Measurements from ENCODE around the gene INPP5F.
"Not testable (repeated sequence)": the region's sequence is repeated elsewhere in the genome, so short reads cannot be mapped to it uniquely, and the experiment has no call there.

The INPP5F gene

DNA sequence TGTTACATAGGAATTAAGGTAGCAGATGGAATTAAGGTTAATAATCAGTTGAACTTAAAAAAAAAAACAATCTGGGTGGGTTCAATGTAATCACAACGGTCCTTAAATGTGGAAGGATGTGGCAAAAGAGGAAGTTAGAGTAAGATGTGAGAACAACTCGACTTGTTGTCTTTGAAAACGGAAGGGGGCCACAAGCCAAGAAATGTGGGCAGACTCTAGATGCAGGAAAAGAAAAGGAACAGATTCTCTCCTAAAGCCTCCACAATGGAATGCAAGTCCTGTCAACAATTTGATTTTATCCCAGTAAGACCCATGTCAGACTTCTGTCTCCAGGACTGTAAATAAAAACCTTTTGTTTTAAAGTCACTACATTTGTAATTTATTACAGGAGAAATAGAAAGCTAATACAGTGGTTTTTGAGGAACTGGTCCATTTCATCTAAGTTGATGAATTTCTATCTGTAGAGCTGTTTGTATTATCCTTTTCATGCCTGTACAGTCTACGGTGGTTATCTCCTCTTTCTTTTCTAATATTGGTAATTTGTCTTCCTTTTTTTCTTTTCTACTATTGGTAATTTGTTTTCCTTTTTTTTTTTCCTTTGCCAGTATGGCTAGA lies 138.2 kb downstream of the INPP5F start:
- no peak for DNase-seq (ENCODE audit: low spot score)

DNA sequence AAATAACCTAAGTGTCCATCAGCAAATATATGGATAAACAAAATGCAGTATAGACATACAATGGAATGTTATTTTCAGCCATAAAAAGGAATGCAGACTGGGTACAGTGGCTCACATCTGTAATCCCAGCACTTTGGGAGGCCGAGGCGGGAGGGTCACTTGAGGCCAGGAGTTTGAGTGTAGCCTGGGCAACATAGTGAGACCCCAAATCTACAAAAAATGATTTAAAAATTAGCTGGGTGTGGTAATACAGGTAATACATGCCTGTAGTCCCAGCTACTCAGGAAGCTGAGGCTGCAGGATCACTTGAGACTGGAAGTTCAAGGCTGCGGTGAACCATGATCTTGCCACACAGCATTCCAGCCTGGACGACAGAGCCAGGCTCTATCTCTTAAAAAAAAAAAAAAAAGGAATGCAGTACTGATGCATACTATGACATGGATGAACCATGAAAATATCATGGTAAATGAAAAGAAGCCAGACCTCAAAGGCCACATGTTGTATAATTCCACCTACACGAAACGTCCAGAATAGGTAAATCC lies 139.9 kb downstream of the INPP5F start:
- DNase-seq (ENCODE audit: low spot score): no peak

DNA sequence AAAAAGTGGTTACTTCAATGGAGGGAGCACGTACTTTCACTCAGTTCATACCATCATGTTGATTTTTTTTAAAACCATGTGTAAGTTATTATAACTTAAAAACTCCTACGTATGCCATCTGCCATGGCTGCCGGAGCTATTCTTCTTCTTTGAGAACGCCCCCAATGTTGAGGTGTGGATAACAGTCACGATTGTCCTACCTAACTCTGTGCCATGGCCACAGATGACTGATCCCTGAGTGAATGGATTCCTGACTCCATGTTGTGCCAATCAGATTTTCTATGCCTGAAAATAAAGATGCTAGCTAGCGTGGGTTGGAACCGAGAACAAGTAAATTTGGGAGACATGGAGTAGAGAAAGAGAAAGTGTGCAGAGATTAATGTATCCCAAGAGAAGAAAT lies 141.5 kb downstream of the INPP5F start:
- no peak for DNase-seq (ENCODE audit: low spot score)

DNA sequence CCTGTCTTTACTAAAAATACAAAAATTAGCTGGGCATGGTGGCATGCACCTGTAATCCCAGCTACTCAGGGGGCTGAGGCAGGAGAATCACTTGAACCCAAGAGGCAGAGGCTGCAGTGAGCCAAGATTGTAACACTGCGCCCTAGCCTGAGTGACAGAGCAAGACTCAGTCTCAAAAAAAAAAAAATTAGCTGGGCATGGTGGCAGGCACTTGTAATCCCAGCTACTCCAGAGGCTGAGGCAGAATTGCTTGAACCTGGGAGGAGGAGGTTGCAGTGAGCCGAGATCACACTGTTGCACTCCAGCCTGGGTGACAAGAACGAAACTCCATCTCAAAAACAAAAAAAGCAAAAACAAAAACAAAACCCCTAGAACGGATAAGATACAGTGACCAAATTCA lies 143.5 kb downstream of the INPP5F start:
- not testable (repeated sequence) for DNase-seq (ENCODE audit: low spot score)

DNA sequence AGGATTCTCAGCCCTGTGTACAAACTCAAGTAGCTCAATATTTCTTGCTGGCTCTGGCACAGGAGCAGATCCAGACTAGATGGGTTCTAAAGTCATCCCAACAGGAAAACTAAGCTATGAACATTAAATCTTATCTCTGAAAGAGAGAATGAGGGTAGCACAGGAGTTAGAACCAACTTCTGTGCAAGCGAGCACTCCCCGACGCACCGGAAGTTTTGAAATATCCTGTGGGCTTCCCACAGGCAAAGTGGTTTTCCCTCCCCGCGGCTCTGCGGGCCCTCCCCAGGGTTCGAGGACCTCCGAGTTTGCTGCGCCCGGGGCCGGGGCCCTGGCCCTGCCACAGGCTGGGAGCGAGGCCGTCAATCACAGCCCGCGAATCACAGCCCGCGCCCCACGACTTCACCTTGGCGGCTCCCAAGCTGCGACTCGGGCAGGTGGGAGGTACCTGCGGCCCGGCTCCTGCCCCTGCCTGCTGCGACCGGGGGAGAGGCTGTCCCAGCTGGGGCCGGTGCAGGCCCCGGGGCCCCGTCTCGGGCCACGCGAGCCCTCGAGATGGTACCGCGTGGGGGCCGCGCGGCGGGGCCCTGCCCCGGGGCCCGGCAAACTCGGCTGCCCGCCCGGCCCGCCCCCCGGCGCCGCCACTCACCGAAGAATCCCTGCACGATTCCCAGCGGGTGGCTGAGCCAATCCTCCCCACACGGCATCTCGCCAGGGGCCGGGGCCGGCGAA lies 146.2 kb downstream of the INPP5F start:
- no peak for DNase-seq (ENCODE audit: low spot score)

DNA sequence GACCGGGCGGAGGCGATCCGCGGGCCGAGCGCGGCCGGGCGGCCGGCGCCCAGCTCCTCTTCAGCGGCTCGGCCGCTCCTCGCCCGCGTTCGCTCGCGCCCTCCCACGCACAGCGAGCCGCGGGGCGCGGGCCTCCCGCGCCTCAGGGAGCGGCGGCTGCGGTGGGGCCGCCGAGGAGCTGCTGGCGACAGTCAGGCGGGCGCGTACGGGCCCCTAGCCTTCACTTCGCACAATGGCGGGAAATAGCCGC lies 146.7 kb downstream of the INPP5F start, which contains the start of gene MCMBP:
Gene MCMBP, minus strand, starts transcription at position 234 of the 250 bp plus-strand sequence. CDS start 259 bp downstream, outside the sequence.
- peak; percentile 26 for DNase-seq (ENCODE audit: low spot score)

DNA sequence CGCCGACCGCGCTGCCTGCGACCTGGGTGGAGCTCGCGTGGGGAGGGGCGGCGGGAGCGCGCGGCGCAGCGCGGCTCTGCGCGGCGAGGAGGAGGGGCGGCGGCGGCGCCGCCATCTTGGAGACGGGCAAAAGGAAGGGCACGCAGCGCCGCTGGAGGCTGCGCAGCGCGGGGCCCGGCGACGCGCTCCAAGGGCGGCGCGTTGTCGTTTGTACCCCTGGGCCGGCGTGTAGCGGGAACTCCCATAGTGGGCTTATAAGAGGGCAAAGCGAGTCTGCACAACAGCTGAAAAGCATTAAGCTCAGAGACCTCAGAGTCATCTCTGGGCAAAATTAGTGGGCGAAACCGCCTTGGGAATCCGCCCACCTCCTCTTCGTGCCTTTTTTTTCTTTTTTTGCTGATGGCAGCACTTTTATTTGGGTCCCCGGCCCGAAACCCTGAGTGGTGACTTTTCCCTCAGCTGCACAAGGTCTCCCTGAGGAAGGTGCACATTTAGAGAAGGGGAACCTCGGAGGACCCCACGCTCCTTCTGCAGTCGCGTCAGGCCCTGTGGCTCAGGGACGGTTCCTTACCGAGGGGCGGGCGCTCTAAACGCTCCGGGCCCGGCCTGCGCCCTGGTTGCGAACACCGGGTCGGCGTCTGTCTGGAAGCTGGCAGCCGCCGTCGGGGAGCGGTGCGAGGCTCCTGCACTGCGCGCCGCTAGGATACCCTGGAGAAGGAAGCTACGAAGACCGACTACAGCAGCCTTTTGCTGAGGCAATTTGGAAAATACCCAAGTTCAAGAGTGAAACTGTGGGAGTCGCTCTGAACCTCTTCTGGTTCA lies 147.2 kb downstream of the INPP5F start:
- peak; percentile 89 for DNase-seq (ENCODE audit: low spot score)

DNA sequence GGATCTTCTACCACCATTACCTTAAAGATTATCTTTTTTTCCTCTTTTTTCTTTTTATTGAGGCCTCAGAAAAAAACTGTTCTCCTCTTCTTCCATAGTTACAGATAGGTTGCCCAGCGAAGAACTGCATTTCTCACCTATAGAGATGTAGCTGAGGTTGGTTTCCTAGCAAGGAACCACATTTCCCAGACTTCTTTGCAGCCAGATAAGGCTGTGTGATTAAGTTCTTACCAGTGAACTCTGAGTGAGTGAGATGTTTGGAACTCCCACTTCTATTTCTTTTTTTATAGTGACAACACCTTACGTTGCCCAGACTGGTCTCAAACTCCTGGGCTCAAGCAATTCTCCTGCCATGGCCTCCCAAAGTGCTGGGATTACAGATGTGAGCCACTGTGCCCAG lies 152.7 kb downstream of the INPP5F start:
- DNase-seq (ENCODE audit: low spot score): no peak

Measured in globus pallidus (tissue), 1 donor.